Left ventricle myocardium superior (tissue), 1 donor: ENCODE data around the gene COL20A1. TPM values are rescaled to one million over a fixed set of nuclear protein-coding genes. Genes with fewer than 3 reads are reported as not detected.

Experiments
- ATAC-seq: fragments of 200-7000 bp; cut with Tn5 transposase; one replicate; pipeline ENCODE4 v1.9.1; 2020; ENCODE audit warnings: mild to moderate bottlenecking, moderate library complexity
- DNase-seq: peaks from one replicate; pipeline ENCODE4 v3.0.0-alpha.2; 2020
- intact Hi-C: fragments of 100-400 bp; cut with micrococcal nuclease; formaldehyde crosslinking; loops from one replicate; pipeline ENCODE4 v1.11.0; 2022
- total RNA-seq: library from RNA; stranded (reverse); fragmentation: NEBNext Ultra II Directional; extraction: Animal tissue kit (Norgen Biotek cat#: 25700); gene quantifications from one replicate; pipeline ENCODE4 v1.2.1, GENCODE V29; 2021
- donor health status: DM: no; HTN: yes; CAD: no; lungs with severe emphysema.

The COL20A1 gene
- total RNA-seq, 1 donor from 2014 or later = not detected

DNA sequence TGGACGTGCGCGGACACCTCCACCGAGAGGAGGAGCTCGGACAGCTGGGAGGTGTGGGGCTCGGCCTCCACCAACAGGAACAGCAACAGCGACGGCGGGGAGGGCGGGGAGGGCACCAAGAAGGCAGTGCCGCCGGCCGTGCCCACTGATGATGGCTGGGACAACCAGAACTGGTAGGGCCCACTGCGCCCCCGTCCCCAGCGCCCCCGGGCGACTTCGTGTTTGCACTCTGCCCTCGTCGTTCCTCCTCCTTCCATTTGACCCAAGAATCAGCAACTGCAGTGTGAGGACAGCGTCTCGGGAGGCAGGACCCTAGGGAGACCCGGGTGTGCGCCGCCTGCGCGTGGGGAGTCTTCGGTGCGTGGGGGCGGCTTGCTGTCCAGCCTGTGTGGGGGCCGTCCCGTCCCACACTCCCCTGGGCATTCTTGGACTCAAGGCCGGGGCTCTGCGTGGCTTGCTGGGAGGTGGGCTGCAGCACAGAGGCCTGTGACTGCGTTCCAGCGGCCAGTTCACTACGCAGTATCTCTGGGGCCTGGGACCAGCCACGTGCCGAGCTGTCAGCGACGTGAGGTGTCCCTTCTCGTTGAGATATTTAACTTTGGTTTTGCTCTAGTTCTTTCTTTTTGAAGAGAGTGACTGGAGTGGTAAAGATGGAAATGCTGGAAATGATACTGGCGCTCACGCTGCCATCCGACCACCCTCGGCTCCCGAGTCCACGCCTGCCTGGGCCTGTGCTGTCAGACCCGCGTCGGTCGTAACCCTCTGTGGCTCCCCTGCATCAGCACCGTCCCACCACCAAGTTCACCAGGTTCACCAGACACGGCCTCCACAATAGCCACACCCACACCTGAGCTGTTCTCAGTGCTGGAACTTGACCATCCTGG, 5.0 kb upstream of the COL20A1 start:
- ATAC-seq (no peak), DNase-seq (no peak)
- intact Hi-C loops = no loop called here

DNA sequence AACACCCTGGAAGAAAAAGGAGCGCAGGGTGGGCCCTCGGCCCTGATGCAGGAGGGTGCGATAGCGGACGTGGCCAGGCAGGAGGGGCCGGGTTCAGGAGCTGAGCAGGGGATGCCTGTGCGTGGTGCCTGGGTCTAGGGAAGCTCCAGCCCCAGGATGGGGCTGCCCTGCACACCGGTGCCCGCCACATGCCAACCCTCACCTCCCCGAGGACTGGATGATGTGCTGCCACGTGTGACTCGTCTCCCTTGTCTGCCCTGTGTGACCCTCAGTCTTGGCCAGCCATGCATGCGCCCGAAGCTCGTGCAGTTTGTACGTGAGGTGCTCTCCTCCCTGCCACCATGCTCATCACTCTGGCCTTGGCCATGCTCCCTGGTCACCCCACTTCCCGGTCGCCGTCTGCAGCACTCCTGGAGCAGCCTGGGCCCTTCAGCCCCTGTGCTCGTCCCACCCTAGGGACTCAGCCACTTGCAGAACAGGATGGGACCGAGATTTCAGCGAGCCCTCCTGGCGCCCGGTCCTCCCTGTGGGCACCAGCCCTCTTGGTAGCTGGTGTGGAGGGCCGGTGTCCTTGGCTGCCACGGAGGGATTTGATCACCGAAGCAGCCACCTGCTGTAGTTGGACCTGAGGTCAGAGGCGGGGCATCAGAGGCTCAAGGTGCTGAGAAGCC, 4.3 kb upstream of the COL20A1 start:
- DNase-seq = peak; percentile 15
- intact Hi-C loops = no loop called here
- ATAC-seq = no peak

- intact Hi-C loops = no loop called here
- DNase-seq = no peak
- no peak for ATAC-seq
These were observed 3.5 kb upstream of the COL20A1 start for GRCh38 chr20:63289311-63290135.

- intact Hi-C loops = no loop called here
- ATAC-seq = no peak
- no peak for DNase-seq
These were observed 2.8 kb upstream of the COL20A1 start for GRCh38 chr20:63290136-63290676.

DNA sequence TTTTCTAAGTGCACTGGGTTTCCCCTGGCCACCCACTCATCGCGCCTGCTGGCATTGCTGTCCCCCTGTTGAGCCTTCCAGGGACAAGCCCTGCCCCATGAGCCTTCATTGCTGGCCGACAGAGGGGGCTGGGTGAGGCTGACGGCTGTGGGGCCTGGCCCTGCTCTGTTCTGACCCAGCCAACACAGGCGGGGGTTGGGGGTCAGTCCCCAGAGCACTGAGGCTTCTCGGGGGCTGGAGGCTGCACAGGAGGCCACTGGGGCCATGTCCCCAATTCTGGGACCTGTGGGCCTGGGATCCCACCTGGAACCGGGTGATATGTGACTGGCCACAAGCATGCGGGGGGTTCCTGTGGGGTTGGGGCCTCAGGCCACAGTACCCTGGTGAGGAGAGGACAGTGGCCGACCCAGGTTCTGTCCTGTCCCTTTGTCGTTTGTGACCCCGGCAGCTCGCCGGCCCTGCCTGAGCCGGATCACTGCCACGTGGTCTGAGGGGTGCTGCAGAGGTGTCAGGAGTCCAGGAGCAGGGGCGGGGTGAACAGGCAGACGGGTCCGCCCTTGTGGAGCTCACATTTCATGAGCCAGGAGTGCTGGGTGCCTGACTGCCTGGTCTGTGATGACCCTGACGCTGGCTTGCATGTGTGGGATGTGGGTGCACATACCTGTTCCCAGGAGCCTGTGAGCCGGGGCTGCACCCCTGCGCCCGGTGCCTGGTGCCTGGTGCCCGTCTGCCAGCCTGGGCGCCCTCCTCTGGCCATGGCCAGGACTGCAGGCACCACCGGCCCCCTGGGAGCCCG, 2.1 kb upstream of the COL20A1 start:
- intact Hi-C loops = no loop called here
- peak; percentile 58 for DNase-seq
- peak; percentile 42 for ATAC-seq

DNA sequence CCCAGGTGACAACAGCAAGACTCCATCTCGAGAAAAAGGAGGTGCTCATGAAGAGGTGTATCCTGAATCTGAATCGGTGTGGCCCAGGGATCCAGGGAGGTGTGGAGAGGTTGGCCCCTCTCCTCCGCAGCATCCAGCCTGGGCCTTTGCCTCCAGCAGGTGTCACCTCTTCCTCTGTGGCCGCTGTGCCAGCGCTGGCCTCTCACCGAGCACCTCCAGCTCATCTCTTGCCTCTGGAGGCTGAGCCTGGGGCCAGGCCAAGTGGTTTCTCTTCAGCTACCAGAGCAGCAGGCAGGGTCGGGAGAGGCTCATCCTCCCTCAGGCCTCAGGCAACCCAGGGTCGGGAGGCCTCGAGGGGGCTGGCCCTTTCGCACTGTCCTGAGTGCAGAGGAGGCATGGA, 1.2 kb upstream of the COL20A1 start:
- intact Hi-C loops = no loop called here
- ATAC-seq (no peak), DNase-seq (no peak)

DNA sequence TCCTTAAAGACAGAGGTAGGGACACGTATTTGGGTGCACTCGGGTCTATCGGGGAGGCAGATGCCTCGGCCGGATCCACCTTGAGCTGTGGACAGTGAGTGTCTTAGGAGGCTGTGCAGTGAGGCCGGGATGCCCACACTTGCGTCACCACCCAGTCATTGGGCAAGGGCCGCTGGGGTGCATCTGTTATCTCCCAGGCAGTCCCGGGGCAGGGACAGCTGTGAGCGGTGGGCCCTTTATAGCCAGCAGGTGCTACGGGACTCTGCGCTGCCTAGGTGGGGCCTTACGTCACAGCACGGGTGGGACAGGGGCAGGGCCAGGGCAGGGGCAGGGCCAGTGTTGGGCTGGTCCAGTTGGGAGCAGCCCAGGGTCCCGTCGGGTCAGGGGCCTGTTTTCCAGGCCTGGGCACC, 689 bp upstream of the COL20A1 start:
- no peak for ATAC-seq
- no peak for DNase-seq
- intact Hi-C loops = no loop called here

DNA sequence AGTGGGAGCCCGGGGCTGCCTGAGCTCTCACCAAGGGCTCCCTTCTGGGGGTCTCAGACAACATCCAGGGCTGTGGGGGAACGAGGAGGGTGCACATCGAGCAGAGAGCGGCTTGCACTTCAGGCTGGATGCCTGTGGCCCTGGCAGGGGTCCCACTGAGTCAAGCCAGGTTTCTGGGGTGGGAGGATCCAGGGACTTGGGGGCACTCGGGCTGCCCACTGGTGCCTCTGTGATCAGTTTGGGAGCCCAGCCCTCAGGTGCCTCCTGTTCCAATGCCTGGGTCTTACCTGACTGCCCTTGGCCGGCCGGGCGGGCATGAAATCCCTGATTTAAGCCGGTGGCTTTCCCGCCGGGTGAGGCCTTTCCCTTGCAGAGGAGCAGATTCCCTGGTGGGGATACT, 470 bp downstream of the COL20A1 start:
- no peak for DNase-seq
- no peak for ATAC-seq
- intact Hi-C loops = no loop called here

- intact Hi-C loops = no loop called here
- no peak for ATAC-seq
- no peak for DNase-seq
These were observed 1.0 kb downstream of the COL20A1 start for GRCh38 chr20:63293871-63294535.

DNA sequence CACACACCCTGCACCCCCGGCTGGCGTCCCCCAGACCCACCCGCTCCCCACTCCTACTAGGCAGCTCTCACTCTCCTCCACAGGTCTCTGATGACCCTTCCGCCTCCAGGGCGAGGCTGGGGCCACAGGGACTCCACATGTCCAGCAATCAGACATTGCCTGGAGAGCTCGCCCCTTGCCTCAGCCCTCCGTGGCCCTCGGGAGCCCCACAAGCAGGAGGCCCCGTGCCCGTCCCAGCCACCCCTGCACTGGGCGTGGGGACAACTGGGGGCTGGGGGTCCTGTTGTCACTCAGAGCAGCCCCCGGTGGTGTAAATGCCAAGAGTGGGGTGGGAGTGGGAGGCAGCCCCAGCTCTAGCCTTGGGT, 1.5 kb downstream of the COL20A1 start:
- intact Hi-C loops = no loop called here
- no peak for ATAC-seq
- no peak for DNase-seq

GRCh38 chr20:63295018-63295417, 2.0 kb downstream of the COL20A1 start:
- intact Hi-C loops = no loop called here
- DNase-seq (no peak), ATAC-seq (no peak)

DNA sequence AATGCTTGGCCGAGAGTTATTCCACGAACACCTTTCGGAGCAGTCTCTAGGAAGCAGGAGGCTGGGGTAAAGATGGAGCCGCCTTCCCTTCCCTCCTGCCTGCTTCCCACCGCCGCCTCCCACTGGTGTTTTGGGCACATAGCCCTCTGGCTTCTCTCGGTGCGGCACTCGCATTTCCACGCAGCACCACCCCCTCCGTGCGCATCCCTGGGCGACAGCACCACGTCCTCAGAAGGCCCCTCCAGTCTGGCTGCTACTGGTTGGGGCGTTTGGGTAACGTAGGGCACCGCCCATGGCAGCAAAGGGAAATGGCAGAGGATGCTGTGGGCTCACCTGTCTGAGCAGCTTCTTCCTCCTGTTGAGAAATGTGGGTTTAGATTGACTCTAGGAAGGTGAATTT, 2.4 kb downstream of the COL20A1 start:
- ATAC-seq (no peak), DNase-seq (no peak)
- intact Hi-C loops = no loop called here

DNA sequence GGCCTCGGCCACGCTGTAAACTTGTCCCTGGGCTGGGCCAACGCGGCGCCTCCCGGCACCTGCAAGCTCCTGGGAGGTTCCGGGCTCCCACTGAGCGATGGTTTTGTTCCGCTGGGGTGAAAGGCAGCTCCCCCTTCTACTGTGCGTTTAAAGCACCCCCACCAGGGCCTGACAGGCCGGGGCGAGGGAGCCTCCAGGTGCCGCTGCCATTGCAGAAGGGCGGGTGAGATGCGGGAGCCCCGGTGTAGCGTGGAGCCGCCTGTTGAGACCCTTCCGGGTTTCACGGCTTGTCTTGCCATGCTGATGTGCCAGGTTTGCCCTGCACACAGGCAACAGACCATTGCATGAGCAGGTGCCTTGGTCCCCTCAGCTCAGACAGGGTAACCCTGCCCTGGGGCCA, 2.9 kb downstream of the COL20A1 start:
- no peak for ATAC-seq
- intact Hi-C loops = no loop called here
- no peak for DNase-seq

- DNase-seq = no peak
- intact Hi-C loops = no loop called here
- no peak for ATAC-seq
These were observed 3.7 kb downstream of the COL20A1 start for GRCh38 chr20:63296531-63297299.

DNA sequence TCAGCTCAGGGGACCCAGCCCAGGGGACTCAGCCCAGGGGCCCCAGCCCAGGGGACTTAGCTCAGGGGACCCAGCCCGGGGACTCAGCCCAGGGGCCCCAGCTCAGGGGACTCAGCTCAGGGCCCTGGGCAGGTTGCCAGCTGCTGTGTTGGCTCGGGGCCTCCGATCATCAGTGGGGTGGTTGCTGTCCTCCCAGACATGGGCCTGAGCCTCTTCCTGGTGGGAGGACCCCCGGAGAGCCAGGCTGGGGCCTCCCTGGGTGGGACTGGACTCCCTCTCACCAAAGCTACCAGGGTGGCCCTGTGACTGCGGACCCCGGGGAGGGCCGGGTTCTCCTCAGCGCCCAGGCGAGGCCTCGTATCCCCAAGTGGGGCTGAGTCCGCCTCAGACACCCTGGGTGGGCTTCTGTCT, 4.4 kb downstream of the COL20A1 start:
- no peak for DNase-seq
- ATAC-seq = no peak
- intact Hi-C loops = no loop called here

DNA sequence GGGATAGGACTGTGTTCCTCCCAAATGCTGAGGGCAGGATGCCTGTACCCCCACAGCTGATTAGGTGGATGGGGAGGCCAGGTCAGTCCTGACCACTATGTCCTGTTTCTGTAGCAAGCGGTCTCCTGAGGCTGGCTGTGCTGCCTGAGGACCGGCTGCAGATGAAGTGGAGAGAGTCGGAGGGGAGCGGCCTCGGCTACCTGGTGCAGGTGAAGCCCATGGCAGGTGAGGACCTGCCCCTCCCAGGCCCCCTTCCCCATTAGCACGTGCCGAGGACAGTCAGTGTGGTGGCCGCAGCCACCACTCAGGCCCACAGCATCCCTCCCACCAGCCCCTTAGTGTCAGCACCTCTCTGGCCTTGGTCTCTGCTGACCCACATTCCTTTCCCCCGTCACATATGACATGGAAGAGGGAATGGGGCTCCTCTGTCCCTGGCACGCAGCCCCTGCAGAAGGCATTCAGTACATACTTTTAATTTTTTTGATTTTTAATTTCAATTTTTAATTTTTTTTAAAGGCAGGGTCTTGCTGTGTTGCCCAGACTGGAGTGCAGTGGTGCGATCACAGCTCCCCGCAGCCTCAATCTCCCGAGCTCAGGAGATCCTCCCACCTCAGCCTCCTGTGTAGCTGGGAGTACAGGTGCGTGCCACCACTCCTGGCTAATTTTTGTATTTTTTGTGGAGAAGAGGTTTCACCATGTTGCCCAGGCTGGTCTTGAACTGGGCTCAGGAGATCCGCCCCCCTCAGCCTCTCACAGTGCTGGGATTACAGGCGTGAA, 5.0 kb downstream of the COL20A1 start:
- DNase-seq (no peak), ATAC-seq (no peak)
- intact Hi-C loops = no loop called here

DNA sequence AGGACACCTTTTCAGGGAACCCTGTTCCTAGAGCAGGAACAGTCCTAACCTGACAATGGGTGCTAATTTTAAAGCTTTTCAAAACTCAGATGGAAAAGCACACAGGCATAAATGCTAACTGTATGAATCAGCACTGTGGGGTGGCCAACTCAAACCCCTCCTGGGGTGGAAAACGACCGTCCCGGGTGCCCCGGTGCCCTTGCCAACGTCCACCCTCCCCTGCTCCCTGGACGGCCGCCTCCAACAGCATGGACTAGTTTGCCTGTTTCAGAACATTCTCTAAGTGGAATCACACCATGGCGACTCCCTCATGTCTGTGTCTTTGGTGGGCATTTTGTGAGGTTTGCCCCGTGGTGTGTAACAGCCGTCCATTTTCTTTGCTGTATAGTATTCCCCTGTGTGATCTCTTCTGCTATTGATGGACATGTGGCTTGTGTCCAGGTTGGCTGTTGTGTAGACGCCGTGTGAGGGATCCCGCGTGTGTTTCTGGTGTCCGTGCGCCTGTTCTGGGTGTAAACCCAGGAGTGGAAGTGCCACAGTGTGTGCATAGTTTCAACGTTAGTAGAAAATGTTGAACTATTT, 5.8 kb downstream of the COL20A1 start:
- intact Hi-C loops = no loop called here
- no peak for DNase-seq
- ATAC-seq = no peak
